SU-DHL-6 (cell line): Measurements from ENCODE around the gene KLF13.

ENCODE experiments used
- EZH2phosphoT487 ChIP-seq: fragments of 200-600 bp; sonication (generic), shearing (Covaris generic); conservative IDR thresholded peaks from 2 replicates; pipeline ENCODE4 v1.6.1; 2018; ENCODE audit warnings: mild to moderate bottlenecking, antibody characterized with exemption, low read length, moderate library complexity, mixed read lengths
- TF ChIP-seq, protein P1 (sequence below): fragments of 200-600 bp; sonication (generic); IDR thresholded peaks from one replicate; pipeline ENCODE4 v1.5.1; 2017; ENCODE audit warnings: antibody characterized with exemption, mild to moderate bottlenecking, low read length, moderate library complexity; ENCODE audit not compliant: insufficient read depth, poor library complexity, severe bottlenecking

DNA sequence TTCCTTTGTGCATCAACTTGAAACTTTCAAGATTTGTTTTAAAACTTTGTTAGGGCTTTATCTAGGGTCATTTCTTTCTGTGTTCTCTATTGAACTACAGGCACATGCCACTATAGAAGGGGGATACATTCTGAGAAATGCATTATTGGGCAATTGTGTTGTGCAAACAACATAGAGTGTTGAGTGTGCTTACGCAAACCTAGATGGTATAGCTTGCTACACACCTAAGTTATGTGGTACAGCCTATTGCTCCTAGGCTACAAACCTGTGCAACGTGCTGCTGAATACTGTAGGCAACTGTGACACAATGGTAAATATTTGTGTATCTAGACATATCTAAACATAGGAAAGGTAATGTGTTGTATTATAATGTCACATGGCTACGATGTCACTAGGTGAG lies 33.0 kb upstream of the KLF13 start:
- TF ChIP-seq, protein P1, sequence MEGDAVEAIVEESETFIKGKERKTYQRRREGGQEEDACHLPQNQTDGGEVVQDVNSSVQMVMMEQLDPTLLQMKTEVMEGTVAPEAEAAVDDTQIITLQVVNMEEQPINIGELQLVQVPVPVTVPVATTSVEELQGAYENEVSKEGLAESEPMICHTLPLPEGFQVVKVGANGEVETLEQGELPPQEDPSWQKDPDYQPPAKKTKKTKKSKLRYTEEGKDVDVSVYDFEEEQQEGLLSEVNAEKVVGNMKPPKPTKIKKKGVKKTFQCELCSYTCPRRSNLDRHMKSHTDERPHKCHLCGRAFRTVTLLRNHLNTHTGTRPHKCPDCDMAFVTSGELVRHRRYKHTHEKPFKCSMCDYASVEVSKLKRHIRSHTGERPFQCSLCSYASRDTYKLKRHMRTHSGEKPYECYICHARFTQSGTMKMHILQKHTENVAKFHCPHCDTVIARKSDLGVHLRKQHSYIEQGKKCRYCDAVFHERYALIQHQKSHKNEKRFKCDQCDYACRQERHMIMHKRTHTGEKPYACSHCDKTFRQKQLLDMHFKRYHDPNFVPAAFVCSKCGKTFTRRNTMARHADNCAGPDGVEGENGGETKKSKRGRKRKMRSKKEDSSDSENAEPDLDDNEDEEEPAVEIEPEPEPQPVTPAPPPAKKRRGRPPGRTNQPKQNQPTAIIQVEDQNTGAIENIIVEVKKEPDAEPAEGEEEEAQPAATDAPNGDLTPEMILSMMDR, result no peak
- no peak for TF ChIP-seq EZH2phosphoT487
